ENCODE measurements around the gene CACNB4. TPM values are rescaled to one million over a fixed set of nuclear protein-coding genes. Genes with fewer than 3 reads are reported as not detected.
A peak's percentile ranks its signal among the peaks of the same experiment; 100 is the strongest.

Gene CACNB4
- total RNA-seq, 2 donors from 2014 or later, result 0.33 to 1.3 TPM

DNA sequence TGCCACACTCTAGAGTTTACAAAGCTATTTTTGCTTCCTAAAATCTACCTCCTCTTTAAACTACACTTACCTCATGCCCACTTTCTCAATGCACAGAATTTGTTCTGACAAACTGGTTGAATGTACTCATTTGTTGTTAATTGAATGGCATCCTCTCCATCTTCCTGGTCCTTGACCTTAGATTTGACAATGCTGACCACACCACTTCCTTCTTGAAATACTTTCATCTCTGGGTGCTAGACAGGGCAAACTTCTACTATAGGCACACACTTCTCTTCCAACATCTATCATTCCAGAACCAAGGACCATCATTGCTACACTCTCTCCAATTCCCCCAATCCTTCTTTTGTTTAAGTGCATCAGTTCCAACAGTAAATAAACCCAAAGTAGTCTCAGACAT is 292.9 kb downstream of the CACNB4 start:
- peaks cover 0 to 12% of the 10 kb centered on the region in 2 donors for H3K36me3 ChIP-seq (replicated peaks in 1 of 2; ENCODE audit: insufficient read depth in 1 of 2, low read depth in 2 of 2)

DNA sequence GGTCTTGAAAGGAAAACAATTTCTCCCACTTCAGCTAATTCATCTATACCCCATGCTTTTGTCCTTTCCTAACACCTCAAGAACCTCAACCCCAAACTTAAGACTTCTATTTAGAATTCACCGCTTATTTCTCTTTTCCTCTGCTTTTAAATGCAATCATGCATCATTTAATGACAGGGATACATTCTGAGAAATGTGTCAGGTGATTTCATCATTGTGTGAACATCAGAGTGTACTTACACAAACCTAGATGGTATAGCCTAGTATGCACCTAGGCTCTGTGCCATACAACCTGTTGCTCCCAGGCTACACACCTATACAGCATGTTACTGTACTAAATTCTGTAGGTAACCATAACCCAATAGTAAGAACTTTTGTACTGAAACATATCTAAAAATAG is 293.5 kb downstream of the CACNB4 start:
- H3K4me1 ChIP-seq, result peaks cover 14% of the 10 kb centered on the region
- 94 to 100% methylated on average over 1 of the region's 1 CpG for WGBS, 2 donors
- no peak for TF ChIP-seq POLR2A (IDR thresholded peaks at IDR 0.05)
- TF ChIP-seq, protein P1, sequence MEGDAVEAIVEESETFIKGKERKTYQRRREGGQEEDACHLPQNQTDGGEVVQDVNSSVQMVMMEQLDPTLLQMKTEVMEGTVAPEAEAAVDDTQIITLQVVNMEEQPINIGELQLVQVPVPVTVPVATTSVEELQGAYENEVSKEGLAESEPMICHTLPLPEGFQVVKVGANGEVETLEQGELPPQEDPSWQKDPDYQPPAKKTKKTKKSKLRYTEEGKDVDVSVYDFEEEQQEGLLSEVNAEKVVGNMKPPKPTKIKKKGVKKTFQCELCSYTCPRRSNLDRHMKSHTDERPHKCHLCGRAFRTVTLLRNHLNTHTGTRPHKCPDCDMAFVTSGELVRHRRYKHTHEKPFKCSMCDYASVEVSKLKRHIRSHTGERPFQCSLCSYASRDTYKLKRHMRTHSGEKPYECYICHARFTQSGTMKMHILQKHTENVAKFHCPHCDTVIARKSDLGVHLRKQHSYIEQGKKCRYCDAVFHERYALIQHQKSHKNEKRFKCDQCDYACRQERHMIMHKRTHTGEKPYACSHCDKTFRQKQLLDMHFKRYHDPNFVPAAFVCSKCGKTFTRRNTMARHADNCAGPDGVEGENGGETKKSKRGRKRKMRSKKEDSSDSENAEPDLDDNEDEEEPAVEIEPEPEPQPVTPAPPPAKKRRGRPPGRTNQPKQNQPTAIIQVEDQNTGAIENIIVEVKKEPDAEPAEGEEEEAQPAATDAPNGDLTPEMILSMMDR (IDR thresholded peaks at IDR 0.05), result no peak
- intact Hi-C loops (cut with DNase I), result no loop called here
- no peak overlapping the region for H3K4me3 ChIP-seq
- H3K36me3 ChIP-seq (replicated peaks in 1 of 2; ENCODE audit: insufficient read depth in 1 of 2, low read depth in 2 of 2), result peaks cover 0 to 12% of the 10 kb centered on the region in 2 donors
- no peak for DNase-seq
- no peak for ATAC-seq
- peaks cover 0 to 3% (median 0%) of the 10 kb centered on the region in 3 donors for H3K9me3 ChIP-seq
- no peak overlapping the region for H3K27ac ChIP-seq
- H3K27me3 ChIP-seq, result no peaks in the 10 kb centered on the region

More for the DNA sequence above, 292.9 kb downstream of the CACNB4 start:
- Histone ChIP-seq H3K4me3 (no peak overlapping the region), H3K4me1 (peaks cover 14% of the 10 kb centered on the region), H3K27me3 (no peaks in the 10 kb centered on the region), H3K27ac (no peak overlapping the region), H3K9me3 (peaks cover 0 to 3% (median 0%) of the 10 kb centered on the region in 3 donors)
- TF ChIP-seq, protein P1 (IDR thresholded peaks at IDR 0.05), result no peak
- TF ChIP-seq POLR2A (IDR thresholded peaks at IDR 0.05), result no peak
- no peak for ATAC-seq
- intact Hi-C loops (cut with DNase I), result no loop called here
- DNase-seq, result no peak

DNA sequence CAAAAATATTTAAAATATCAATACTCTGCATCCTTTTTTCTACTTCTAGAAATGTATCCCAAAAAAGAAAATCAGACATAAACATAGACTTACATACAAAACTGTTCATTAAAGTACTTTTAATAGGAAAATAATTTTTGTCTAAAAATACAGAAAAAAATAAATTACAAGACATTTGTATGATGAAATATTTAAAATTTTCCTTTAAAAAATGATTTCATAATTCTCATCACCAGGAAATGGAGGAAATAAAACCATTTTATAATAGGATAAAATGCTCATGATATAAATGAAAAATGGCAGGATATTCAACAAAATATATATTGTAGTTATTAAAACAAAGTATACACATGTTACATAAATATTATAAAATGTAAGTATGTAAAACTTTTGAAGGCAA is 295.0 kb downstream of the CACNB4 start:
- no peak for TF ChIP-seq POLR2A (IDR thresholded peaks at IDR 0.05)
- TF ChIP-seq, protein P1 (IDR thresholded peaks at IDR 0.05), result no peak
- no peak overlapping the region for H3K27ac ChIP-seq
- ATAC-seq, result no peak
- DNase-seq, result no peak
- intact Hi-C loops (cut with DNase I), result no loop called here
- peaks cover 0 to 3% (median 0%) of the 10 kb centered on the region in 3 donors for H3K9me3 ChIP-seq
- peaks cover 11% of the 10 kb centered on the region for H3K4me1 ChIP-seq
- H3K36me3 ChIP-seq (replicated peaks in 1 of 2; ENCODE audit: insufficient read depth in 1 of 2, low read depth in 2 of 2), result peaks cover 0 to 12% of the 10 kb centered on the region in 2 donors
- H3K4me3 ChIP-seq, result no peak overlapping the region
- no peaks in the 10 kb centered on the region for H3K27me3 ChIP-seq

DNA sequence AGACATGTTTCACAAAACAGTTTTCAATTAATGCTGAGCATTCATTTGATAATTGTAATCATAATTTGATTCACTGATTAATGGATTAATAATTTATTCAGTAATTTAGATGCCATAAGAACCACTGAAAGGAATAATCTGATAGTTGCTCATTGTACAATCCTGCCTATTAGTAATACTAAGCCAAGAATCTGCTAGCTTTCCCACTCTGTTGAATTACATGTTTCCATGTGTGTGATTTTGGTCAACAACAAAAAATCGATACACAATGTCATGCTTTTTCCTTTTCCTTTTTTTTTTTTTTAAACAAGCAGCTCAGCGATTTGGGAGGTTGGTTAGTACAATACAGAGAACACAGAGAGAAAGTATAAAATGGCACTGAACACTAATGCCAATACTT is 296.5 kb downstream of the CACNB4 start:
- Histone ChIP-seq H3K9me3 (peaks cover 0 to 3% (median 0%) of the 10 kb centered on the region in 3 donors), H3K27me3 (no peaks in the 10 kb centered on the region), H3K36me3 (replicated peaks in 1 of 2; ENCODE audit: insufficient read depth in 1 of 2, low read depth in 2 of 2) (peaks cover 0 to 12% of the 10 kb centered on the region in 2 donors), H3K27ac (no peak overlapping the region), H3K4me1 (peaks cover 4% of the 10 kb centered on the region), H3K4me3 (no peak overlapping the region)
- intact Hi-C loops (cut with DNase I), result no loop called here
- 36 to 47% methylated on average over 2 of the region's 2 CpGs for WGBS, 2 donors
- DNase-seq, result no peak
- TF ChIP-seq POLR2A (IDR thresholded peaks at IDR 0.05), result no peak
- TF ChIP-seq, protein P1 (IDR thresholded peaks at IDR 0.05), result no peak
- ATAC-seq, result peak; percentile 64

DNA sequence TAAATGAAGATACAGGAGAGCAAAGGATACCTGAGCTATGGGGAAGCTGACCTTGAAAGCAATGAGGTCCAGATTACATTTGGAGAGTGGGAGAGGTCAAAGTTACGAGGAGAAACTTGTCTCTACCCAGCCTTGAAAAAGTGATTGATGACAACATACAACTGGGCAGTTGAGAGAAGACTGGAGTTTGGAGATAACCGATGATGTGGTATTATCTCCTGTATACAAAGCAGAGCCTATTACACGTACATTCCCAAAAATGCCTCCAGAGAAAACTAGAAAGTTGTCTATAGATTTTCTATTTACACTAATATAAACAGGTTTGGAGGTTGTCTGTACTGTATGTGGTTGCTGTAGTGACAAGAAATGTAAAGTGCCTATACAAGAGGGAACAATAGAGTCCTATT is 299.0 kb downstream of the CACNB4 start:
- Histone ChIP-seq H3K4me1 (peaks cover 4% of the 10 kb centered on the region), H3K27me3 (no peaks in the 10 kb centered on the region), H3K9me3 (peaks cover 0 to 3% (median 0%) of the 10 kb centered on the region in 3 donors), H3K36me3 (replicated peaks in 1 of 2; ENCODE audit: insufficient read depth in 1 of 2, low read depth in 2 of 2) (peaks cover 0 to 4% of the 10 kb centered on the region in 2 donors), H3K4me3 (no peak overlapping the region), H3K27ac (no peak overlapping the region)
- intact Hi-C loops (cut with DNase I), result no loop called here
- no peak for ATAC-seq
- TF ChIP-seq POLR2A (IDR thresholded peaks at IDR 0.05), result no peak
- TF ChIP-seq, protein P1 (IDR thresholded peaks at IDR 0.05), result no peak
- 82 to 83% methylated on average over 3 of the region's 3 CpGs for WGBS, 2 donors
- DNase-seq, result no peak
